Peyer's patch (tissue), 4 donors: Measurements from ENCODE around the gene SLC7A5.
"Not testable (repeated sequence)": the region's sequence is repeated elsewhere in the genome, so short reads cannot be mapped to it uniquely, and the experiment has no call there.

Source experiments
- CTCF ChIP-seq, 6 experiments: fragments of 450-650 bp in 4 of 6; fragments of 200-600 bp in 2 of 6; sonication (generic) in 1 of 6; IDR thresholded peaks; one replicate each; pipeline ENCODE4 v1.5.1; 2017 to 2019; ENCODE audit warnings: antibody characterized with exemption in 6 of 6, mild to moderate bottlenecking in 3 of 6, moderate library complexity in 1 of 6
- POLR2A ChIP-seq, 2 donors: fragments of 450-650 bp; IDR thresholded peaks; one replicate each; pipeline ENCODE4 v1.5.1; 2017; ENCODE audit warnings: antibody characterized with exemption in 2 of 2, mild to moderate bottlenecking in 2 of 2, moderate library complexity in 2 of 2

GRCh38 chr16:87894005-87894404 is 24.7 kb upstream of the SLC7A5 start:
- not testable (repeated sequence) for TF ChIP-seq CTCF, POLR2A (IDR thresholded peaks at IDR 0.05)
